ENCODE data around the gene CALN1. TPM values are rescaled to one million over a fixed set of nuclear protein-coding genes. Genes with fewer than 3 reads are reported as not detected.

Gene CALN1
- polyA plus RNA-seq, 3 donors = 0.34 to 0.83 (median 0.46) TPM

- DNase-seq = no peak
Measured at GRCh38 chr7:72038022-72038732, 374.0 kb downstream of the CALN1 start.

DNA sequence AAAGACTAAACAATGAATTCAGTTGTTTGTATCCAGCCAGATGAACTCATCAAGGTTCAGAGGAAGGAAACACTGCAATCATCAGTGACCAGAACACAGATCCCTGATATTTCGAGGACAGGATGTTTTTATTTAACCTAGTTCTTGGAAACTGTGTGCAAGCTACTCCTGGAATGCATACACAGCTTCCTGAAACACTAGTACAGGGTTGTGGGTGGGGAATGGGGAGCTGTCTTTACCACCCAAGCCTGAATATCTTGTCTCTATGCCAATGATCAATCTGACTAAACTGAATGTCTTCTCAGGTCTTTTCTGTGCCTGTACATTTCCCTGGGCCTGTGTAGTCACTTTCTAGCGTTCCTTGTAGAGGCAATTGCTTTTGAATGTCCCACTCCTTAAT, 374.6 kb downstream of the CALN1 start:
- DNase-seq = no peak

GRCh38 chr7:72035266-72035665, 376.9 kb downstream of the CALN1 start:
- no peak for DNase-seq

- no peak for DNase-seq
Measured at GRCh38 chr7:72032934-72033333, 379.2 kb downstream of the CALN1 start.

- DNase-seq = no peak
Measured at GRCh38 chr7:72030994-72031667, 381.0 kb downstream of the CALN1 start.

GRCh38 chr7:72028267-72028666, 383.9 kb downstream of the CALN1 start:
- no peak for DNase-seq

- DNase-seq = no peak
Measured at GRCh38 chr7:72025381-72025960, 386.7 kb downstream of the CALN1 start.

GRCh38 chr7:72023926-72024325, 388.2 kb downstream of the CALN1 start:
- DNase-seq = no peak

GRCh38 chr7:72021716-72022115, 390.4 kb downstream of the CALN1 start:
- no peak for DNase-seq

DNA sequence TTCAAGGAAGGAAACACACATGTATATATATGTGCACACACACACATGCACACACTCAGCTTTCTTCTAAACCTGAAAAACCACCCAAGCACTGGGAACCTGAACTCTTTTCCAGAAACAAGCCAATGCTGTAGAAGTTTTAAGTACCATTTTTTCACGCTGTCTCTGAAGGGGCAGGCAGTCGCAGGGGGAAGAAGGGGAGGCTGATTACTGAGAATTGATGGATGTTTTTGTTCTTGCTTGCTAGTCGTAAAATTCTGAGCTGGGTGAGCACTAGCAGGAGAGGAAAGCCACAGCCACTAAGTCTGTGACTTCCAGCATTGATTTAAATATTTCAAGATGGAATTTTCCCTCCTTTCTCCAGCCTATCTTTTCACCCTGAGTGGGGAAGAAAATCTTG, 391.8 kb downstream of the CALN1 start:
- peak; percentile 24 for DNase-seq

GRCh38 chr7:72019436-72019835, 392.7 kb downstream of the CALN1 start:
- no peak for DNase-seq

DNA sequence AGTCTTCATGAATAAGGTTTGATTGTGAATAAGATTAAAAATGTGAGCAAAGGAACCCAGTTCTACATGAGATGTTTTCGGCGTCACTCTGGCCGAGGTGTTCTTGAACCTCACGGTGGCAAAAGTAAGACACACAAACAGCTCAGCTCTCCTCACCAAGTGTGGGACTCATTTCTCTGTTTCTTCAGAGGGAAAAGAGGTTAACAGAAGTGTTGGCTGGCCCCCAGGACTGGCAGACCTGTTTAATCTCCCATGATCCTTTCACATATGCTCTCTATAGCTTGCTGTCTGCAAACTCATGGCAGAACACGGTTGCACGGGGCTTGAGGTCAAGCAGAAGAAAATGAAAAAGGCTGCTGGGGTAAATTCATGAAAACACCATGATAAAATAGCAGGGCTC, 394.4 kb downstream of the CALN1 start:
- DNase-seq = no peak

DNA sequence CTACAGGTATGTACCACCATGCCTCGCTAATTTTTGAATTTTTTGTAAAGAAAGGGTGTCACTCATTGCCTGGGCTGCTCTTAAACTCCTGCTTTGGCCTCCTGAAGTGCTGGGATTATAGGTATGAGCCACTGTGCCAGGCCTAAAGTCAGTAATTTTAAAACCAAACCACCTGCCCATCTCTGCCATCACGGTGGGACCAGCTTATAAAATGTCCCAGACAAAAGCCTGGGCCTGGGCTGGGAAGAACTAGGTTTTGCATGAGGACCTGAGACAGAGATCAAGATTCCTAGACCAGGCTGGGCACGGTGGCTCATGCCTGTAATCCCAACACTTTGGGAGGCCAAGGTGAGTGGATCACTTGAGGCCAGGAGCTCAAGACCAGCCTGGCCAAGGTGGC, 395.6 kb downstream of the CALN1 start:
- DNase-seq = no peak

DNA sequence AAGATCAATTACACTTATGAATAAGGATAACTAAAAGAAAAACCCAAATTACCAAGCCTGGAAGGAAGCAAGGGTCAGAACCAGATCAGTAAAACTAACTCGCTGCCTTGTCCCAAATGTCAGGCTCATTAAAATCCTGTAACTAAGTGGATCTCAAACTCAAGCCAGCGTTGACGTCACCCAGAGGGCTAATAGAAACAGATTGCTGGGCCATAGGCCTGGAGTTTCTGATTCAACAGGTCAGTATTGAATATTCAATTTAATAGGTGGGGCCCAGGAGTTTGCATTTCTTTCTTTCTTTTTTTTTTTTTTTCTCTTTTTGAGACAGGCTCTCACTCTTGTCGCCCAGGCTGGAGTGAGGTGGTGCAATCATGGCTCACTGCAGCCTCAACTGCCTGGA, 397.0 kb downstream of the CALN1 start:
- DNase-seq = no peak

- DNase-seq = no peak
Measured at GRCh38 chr7:72007018-72007417, 405.1 kb downstream of the CALN1 start.

DNA sequence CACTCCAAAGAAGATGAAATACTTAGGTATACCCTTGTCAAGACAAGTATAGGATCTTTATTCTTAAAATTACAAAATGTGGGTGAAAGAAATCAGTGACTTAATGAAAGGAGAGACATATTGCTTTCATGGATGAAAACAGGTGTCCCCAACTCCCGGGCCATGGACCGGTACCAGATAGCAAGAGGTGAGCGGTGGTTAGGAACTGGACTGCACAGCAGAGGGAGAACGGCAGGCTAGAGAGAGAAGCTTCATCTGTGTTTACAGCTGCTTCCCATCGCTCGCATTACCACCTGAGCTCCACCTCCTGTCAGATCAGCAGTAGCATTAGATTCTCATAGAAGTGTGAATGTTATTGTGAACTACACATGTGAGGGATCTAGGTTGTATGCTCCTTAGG, 408.9 kb downstream of the CALN1 start:
- DNase-seq = no peak

GRCh38 chr7:71996141-71996540, 416.0 kb downstream of the CALN1 start:
- no peak for DNase-seq

DNA sequence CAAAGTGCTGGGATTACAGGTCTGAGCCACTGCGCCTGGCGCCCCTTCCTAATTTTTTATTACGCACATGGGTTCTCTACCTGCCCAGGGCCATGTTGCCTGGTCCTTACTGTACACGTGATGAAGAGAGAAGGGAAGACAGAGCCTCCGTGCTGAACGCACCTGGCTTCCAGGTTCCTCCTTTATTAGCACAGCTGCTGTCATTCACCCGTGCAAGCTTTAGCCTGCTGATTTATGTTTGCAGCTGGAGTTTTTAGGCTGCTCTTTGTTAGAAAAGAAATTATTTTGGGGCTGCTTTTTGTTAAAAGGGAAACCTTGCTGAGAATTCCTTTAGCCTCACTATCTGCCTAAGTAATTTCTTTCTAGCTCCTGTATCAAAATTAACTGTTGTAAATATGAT, 417.0 kb downstream of the CALN1 start:
- DNase-seq = no peak

DNA sequence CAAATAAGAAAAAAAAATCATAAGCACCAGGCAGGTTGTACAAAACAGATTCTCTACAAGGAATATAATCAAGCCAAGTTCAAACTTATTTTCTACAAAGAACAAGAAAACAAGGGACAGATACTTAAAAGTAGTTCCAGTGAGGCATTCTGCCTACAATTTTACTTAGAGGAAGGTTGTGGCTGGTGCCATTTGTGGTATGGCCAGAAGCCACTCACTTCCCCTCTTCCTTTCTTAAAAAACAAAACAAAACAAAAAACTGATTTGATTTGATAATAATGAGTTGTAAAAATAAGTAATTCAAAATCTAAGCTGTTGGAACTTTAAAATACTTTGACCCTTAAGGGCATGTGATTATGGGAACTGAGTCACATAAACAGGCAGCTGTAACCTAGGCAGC, 420.6 kb downstream of the CALN1 start:
- DNase-seq = no peak

- DNase-seq = no peak
Measured at GRCh38 chr7:71990138-71990462, 422.0 kb downstream of the CALN1 start.

- no peak for DNase-seq
Measured at GRCh38 chr7:71988201-71988600, 423.9 kb downstream of the CALN1 start.

- DNase-seq = no peak
Measured at GRCh38 chr7:71987200-71987767, 424.9 kb downstream of the CALN1 start.

DNA sequence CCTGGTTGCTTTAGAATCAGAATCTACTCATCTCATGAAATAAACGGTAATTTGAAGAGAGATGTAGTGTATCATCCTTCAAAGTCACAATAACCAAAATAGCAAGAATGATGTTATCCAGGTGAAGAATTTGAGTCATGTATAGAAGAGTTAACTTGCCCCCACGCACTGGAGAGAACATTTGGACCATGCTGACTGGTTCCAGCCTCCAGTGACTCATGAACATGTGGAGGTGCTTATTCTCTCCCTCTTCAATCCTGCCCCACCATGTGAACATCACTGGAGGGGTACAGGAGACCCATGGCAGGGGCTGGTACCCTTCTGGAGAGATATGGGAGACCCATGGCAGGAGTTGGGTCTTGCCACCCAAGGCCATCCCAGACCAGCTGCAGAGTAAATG, 427.8 kb downstream of the CALN1 start:
- DNase-seq = no peak

Measured in renal pelvis (tissue), 4 donors.